Brain microvascular endothelial cell (primary cell): ENCODE measurements around the gene FOXL1.

Source experiments
- DNase-seq: peaks from one replicate; pipeline ENCODE4 v3.0.0-alpha.2; 2020
- H3K27ac ChIP-seq: fragments of 250-450 bp; sonication (Bioruptor Pico); 2 replicates; pipeline ENCODE4 v1.5.1; 2020; ENCODE audit warnings: mild to moderate bottlenecking, moderate library complexity
- H3K27me3 ChIP-seq: fragments of 250-450 bp; sonication (Bioruptor Pico); replicated peaks from 2 replicates; pipeline ENCODE4 v1.5.1; 2020; ENCODE audit warnings: mild to moderate bottlenecking
- H3K36me3 ChIP-seq: fragments of 250-450 bp; sonication (Bioruptor Pico); replicated peaks from 2 replicates; pipeline ENCODE4 v1.5.1; 2020; ENCODE audit warnings: mild to moderate bottlenecking
- H3K4me3 ChIP-seq: 2 replicates; pipeline ENCODE4 v1.5.1; 2011; ENCODE audit warnings: low read depth, mild to moderate bottlenecking, control low read depth, low read length, moderate library complexity
- in situ Hi-C: cut with HindIII; loops from 2 replicates; pipeline ENCODE4 v1.10.0; 2017; ENCODE audit warnings: low sequenced_read_pairs, low pct_ligation_motif_present
- TF ChIP-seq, protein P1 (sequence below): IDR thresholded peaks from 2 replicates; pipeline ENCODE4 v1.5.1; 2011; ENCODE audit warnings: low read depth, mild to moderate bottlenecking, moderate library complexity, low read length, control low read depth, inconsistent platforms; ENCODE audit errors: missing control alignments

FOXL1 gene

DNA sequence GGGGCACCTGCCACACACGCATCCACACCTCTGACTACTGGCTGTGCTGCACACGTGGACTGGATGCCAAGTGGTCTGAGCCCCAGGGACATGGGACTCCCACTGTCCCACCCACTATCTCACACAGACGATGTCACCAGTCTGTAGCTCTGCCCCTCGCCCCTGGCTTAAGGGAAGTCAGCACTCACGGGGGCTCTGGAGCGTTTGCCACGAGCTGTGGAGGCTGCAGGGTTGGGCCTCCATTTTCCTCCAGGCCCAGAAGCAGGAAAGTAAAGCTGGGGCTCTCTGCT is 45.9 kb upstream of the FOXL1 start:
- H3K27me3 ChIP-seq = no peaks in the 10 kb centered on the region
- TF ChIP-seq, protein P1, sequence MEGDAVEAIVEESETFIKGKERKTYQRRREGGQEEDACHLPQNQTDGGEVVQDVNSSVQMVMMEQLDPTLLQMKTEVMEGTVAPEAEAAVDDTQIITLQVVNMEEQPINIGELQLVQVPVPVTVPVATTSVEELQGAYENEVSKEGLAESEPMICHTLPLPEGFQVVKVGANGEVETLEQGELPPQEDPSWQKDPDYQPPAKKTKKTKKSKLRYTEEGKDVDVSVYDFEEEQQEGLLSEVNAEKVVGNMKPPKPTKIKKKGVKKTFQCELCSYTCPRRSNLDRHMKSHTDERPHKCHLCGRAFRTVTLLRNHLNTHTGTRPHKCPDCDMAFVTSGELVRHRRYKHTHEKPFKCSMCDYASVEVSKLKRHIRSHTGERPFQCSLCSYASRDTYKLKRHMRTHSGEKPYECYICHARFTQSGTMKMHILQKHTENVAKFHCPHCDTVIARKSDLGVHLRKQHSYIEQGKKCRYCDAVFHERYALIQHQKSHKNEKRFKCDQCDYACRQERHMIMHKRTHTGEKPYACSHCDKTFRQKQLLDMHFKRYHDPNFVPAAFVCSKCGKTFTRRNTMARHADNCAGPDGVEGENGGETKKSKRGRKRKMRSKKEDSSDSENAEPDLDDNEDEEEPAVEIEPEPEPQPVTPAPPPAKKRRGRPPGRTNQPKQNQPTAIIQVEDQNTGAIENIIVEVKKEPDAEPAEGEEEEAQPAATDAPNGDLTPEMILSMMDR = no peak
- no peak overlapping the region for H3K27ac ChIP-seq
- no peak for DNase-seq
- no peak overlapping the region for H3K4me3 ChIP-seq
- peaks cover 3% of the 10 kb centered on the region for H3K36me3 ChIP-seq
- in situ Hi-C loops = no loop called here

DNA sequence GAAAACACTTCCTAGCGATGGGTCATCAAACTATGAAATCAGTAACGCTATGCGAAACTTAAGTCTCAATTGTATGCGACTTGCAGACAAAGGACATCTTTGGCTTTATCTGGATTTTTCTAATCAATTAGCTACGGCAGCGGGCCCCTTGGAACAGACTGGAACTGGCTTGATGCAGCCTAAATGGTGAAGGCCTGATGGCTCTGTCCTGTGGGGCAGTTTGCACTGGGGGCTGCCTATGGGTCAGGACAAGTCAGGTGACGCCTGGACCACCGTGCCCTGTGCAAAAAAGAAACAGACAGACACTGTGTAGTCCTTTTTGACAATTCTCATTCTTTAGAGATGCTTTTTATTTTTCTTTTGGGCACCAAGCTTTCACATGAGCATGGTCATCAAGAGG is 45.3 kb upstream of the FOXL1 start:
- TF ChIP-seq, protein P1 = no peak
- Histone ChIP-seq H3K4me3 (no peak overlapping the region), H3K27ac (no peak overlapping the region), H3K27me3 (no peaks in the 10 kb centered on the region), H3K36me3 (peaks cover 7% of the 10 kb centered on the region)
- in situ Hi-C loops = no loop called here
- DNase-seq = no peak

- in situ Hi-C loops = no loop called here
- Histone ChIP-seq H3K36me3 (peaks cover 15% of the 10 kb centered on the region), H3K27ac (no peak overlapping the region), H3K4me3 (no peak overlapping the region), H3K27me3 (no peaks in the 10 kb centered on the region)
- TF ChIP-seq, protein P1 = no peak
- DNase-seq = no peak
Measured at GRCh38 chr16:86533767-86534351, 44.5 kb upstream of the FOXL1 start.

GRCh38 chr16:86534779-86535615 is 43.4 kb upstream of the FOXL1 start:
- TF ChIP-seq, protein P1 = no peak
- no peak overlapping the region for H3K27ac ChIP-seq
- no peak overlapping the region for H3K4me3 ChIP-seq
- H3K27me3 ChIP-seq = no peaks in the 10 kb centered on the region
- DNase-seq = no peak
- in situ Hi-C loops = no loop called here
- peaks cover 23% of the 10 kb centered on the region for H3K36me3 ChIP-seq

- no peak overlapping the region for H3K4me3 ChIP-seq
- TF ChIP-seq, protein P1 = no peak
- in situ Hi-C loops = no loop called here
- no peak overlapping the region for H3K27ac ChIP-seq
- no peak for DNase-seq
- no peaks in the 10 kb centered on the region for H3K27me3 ChIP-seq
- H3K36me3 ChIP-seq = peaks cover 35% of the 10 kb centered on the region
Measured at GRCh38 chr16:86536621-86537020, 41.7 kb upstream of the FOXL1 start.
